Suprapubic skin (tissue), 4 donors: ENCODE measurements around the gene CAMSAP1.

Experiments used
- CTCF ChIP-seq, 2 donors: fragments of 200-600 bp in 1 of 2; fragments of 450-650 bp in 1 of 2; sonication (generic) in 1 of 2; IDR thresholded peaks; one replicate each; pipeline ENCODE4 v1.5.1; 2016 to 2019; ENCODE audit warnings: antibody characterized with exemption in 2 of 2, mild to moderate bottlenecking in 1 of 2, moderate library complexity in 1 of 2
- EP300 ChIP-seq: sonication (generic); formaldehyde crosslinking; IDR thresholded peaks from one replicate; pipeline ENCODE4 v1.6.1; 2017; ENCODE audit warnings: antibody characterized with exemption
- POLR2A ChIP-seq, 2 donors: fragments of 450-650 bp; IDR thresholded peaks; one replicate each; pipeline ENCODE4 v1.6.1; 2017; ENCODE audit warnings: antibody characterized with exemption in 2 of 2, mild to moderate bottlenecking in 2 of 2, moderate library complexity in 2 of 2
- POLR2AphosphoS5 ChIP-seq, 3 donors: sonication (generic); formaldehyde crosslinking; IDR thresholded peaks; one replicate each; pipeline ENCODE4 v1.6.1; 2017; ENCODE audit warnings: antibody characterized with exemption in 3 of 3

DNA sequence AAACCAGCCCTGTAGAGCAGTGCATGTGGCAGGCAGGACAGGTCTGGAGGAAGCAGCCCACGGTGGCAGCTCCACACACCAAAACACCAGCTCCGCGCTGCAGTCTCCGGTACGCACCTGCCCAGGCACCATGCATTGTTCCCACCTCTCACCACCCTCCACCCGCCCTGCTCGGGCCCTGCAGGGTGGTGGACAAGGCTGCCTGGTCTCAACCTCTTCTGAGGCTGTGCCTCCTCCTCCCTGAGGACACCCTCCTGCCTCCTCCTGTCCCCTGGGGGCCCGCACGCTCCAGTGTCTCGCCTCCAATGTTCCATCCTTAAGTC, 109.1 kb downstream of the CAMSAP1 start:
- TF ChIP-seq POLR2A (IDR thresholded peaks at IDR 0.05) (no peak), CTCF (IDR thresholded peaks at IDR 0.05) (no peak), EP300 (no peak), POLR2AphosphoS5 (IDR thresholded peaks at IDR 0.05) (no peak)
